Left lung (tissue), 10 donors: ENCODE measurements around the gene P2RY14. TPM values are rescaled to one million over a fixed set of nuclear protein-coding genes. Genes with fewer than 3 reads are reported as not detected.
A peak's percentile ranks its signal among the peaks of the same experiment; 100 is the strongest.

ENCODE experiments used
- ATAC-seq: fragments of 200-7000 bp; cut with Tn5 transposase; one replicate; pipeline ENCODE4 v1.9.1; 2020; ENCODE audit warnings: moderate library complexity
- DNase-seq, 4 donors: peaks; one replicate each; pipeline ENCODE4 v3.0.0-alpha.2; 2013 to 2020
- H3K27ac ChIP-seq, 2 donors: fragments of 200-600 bp; sonication (generic) in 1 of 2; one replicate each; pipeline versions ENCODE4 v1.5.0 to v1.8.0; 2020 to 2021
- H3K27me3 ChIP-seq, 2 donors: fragments of 200-600 bp; sonication (generic) in 1 of 2; one replicate each; pipeline versions ENCODE4 v1.5.0 to v1.8.0; 2020 to 2021
- H3K36me3 ChIP-seq, 2 donors: fragments of 200-600 bp; sonication (generic) in 1 of 2; one replicate each; pipeline versions ENCODE4 v1.5.0 to v1.8.0; 2020 to 2021
- H3K4me1 ChIP-seq, 2 donors: fragments of 200-600 bp; one replicate each; pipeline ENCODE4 v1.8.0; 2021
- H3K4me3 ChIP-seq, 2 donors: fragments of 200-600 bp; sonication (generic) in 1 of 2; one replicate each; pipeline versions ENCODE4 v1.5.0 to v1.8.0; 2020 to 2021; ENCODE audit warnings: mild to moderate bottlenecking in 1 of 2
- H3K9me3 ChIP-seq, 2 donors: fragments of 200-600 bp; sonication (generic) in 1 of 2; one replicate each; pipeline versions ENCODE4 v1.5.0 to v1.8.0; 2020 to 2021
- intact Hi-C, 2 donors: fragments of 100-400 bp; cut with DNase I; formaldehyde crosslinking; loops; one replicate each; pipeline versions ENCODE4 v1.11.2 to v1.14.2; 2022
- polyA plus RNA-seq, 6 donors: library from polyadenylated mRNA; unstranded; fragments of 120-200 nt; gene quantifications; one replicate each; pipeline ENCODE4 v1.2.1, GENCODE V29; 2013; ENCODE audit not compliant: insufficient read length in 6 of 6
- total RNA-seq, 2 donors: library from RNA; stranded (reverse); fragmentation: NEBNext Ultra II Directional; extraction: Animal tissue kit (Norgen Biotek cat#: 25700); gene quantifications; one replicate each; pipeline ENCODE4 v1.2.1, GENCODE V29; 2021
- TF ChIP-seq, protein P1 (sequence below), 2 donors: fragments of 200-600 bp; sonication (generic) in 1 of 2; IDR thresholded peaks; one replicate each; pipeline versions ENCODE4 v1.5.0 to v1.8.0; 2021; ENCODE audit warnings: antibody characterized with exemption in 2 of 2
- donor health status: DM: no; HTN: yes; CAD: no.
- donor health status: DM: no; HTN: no; CAD: no.

The P2RY14 gene
- total and polyA plus RNA-seq, 8 donors: 2.4 to 6.4 (median 4.3) TPM

DNA sequence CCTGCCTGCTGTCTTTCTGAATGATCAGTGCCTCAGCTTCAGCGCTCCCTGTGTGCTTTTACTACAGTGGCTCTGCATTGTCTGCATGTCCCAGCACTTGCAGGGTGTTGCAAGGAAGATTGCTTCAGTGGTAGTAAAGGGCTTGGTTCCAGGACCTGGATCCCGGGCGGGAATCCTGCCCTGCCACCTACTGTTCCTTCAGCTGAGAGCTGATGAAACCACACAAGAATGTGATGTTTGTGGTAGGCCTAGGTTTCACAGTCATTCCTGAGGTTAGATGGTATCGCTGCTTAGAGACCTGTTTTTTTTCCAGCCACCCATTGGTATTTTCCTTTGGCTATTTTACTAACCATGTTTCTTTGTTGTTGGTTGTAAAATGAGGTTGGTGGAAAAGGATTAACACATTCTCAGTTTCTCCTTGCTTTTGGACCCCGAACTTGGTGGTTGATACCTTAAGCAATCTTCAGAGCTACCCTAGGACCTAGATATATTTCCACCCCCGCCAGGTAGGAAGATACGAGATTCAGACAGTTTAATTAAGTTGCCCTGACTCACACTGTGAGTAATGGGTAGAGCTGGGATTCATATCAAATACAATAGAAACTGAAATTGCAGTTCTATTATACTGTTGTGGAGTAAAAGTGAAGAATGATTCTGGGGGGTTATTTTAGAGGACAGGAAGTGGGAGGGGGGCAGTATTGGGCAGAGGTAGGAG is 26.9 kb upstream of the P2RY14 start:
- TF ChIP-seq, protein P1, sequence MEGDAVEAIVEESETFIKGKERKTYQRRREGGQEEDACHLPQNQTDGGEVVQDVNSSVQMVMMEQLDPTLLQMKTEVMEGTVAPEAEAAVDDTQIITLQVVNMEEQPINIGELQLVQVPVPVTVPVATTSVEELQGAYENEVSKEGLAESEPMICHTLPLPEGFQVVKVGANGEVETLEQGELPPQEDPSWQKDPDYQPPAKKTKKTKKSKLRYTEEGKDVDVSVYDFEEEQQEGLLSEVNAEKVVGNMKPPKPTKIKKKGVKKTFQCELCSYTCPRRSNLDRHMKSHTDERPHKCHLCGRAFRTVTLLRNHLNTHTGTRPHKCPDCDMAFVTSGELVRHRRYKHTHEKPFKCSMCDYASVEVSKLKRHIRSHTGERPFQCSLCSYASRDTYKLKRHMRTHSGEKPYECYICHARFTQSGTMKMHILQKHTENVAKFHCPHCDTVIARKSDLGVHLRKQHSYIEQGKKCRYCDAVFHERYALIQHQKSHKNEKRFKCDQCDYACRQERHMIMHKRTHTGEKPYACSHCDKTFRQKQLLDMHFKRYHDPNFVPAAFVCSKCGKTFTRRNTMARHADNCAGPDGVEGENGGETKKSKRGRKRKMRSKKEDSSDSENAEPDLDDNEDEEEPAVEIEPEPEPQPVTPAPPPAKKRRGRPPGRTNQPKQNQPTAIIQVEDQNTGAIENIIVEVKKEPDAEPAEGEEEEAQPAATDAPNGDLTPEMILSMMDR (IDR thresholded peaks at IDR 0.05): no peak
- H3K27ac ChIP-seq: no peak overlapping the region
- peaks cover 0 to 2% of the 10 kb centered on the region in 2 donors for H3K4me1 ChIP-seq
- no peaks in the 10 kb centered on the region for H3K36me3 ChIP-seq
- no peaks in the 10 kb centered on the region for H3K9me3 ChIP-seq
- intact Hi-C loops: no loop called here
- ATAC-seq: peak; percentile 96
- no peaks in the 10 kb centered on the region for H3K27me3 ChIP-seq
- H3K4me3 ChIP-seq: no peak overlapping the region
- DNase-seq: peak in 2 of 4 donors; percentile 43 to 44

DNA sequence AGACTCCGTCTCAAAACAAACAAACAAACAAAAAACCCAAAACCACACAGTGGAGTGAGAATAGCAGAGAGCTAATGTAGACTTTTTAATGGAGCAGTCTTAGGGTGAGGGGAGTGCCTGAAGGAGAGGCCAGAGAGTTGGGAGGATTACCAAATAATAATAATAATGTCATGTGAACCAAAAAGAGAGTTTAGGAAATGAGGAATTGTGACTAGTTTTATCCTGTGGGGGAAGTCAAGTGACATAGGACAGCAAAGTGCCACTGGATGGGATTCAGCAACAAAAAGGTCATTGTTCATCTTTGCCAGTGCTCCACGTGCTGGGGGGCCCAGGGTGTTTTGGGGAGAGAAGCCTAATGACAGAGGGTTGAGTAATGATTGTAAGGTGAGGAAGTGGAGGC is 25.4 kb upstream of the P2RY14 start:
- DNase-seq (no peak), ATAC-seq (no peak)
- intact Hi-C loops: no loop called here
- no peaks in the 10 kb centered on the region for H3K9me3 ChIP-seq
- no peaks in the 10 kb centered on the region for H3K36me3 ChIP-seq
- H3K27me3 ChIP-seq: no peaks in the 10 kb centered on the region
- peaks cover 0 to 2% of the 10 kb centered on the region in 2 donors for H3K4me1 ChIP-seq
- TF ChIP-seq, protein P1 (IDR thresholded peaks at IDR 0.05): no peak
- H3K27ac ChIP-seq: no peak overlapping the region
- H3K4me3 ChIP-seq: no peak overlapping the region

DNA sequence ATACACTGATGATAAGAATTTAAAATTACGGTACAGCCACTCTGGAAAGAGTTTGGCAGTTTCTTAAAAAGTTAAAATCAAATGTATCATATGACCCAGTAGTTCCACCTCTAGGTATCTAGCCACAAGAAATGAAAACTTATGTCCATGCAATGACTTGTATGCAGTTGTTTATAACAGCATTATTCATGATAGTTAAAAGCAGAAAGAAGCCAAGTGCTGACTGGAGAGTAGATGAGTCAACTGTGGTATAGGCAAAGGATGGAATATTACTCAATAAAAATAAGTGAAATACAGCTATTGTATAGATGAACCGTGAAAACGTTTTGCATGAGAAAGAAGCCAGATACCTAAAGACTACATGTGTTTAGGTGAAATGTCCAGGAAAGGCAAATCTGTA is 23.4 kb upstream of the P2RY14 start:
- TF ChIP-seq, protein P1 (IDR thresholded peaks at IDR 0.05): no peak
- peaks cover 0 to 2% of the 10 kb centered on the region in 2 donors for H3K4me1 ChIP-seq
- no peak overlapping the region for H3K4me3 ChIP-seq
- H3K9me3 ChIP-seq: no peaks in the 10 kb centered on the region
- intact Hi-C loops: no loop called here
- no peak overlapping the region for H3K27ac ChIP-seq
- no peak for ATAC-seq
- no peaks in the 10 kb centered on the region for H3K36me3 ChIP-seq
- DNase-seq: no peak
- no peaks in the 10 kb centered on the region for H3K27me3 ChIP-seq

DNA sequence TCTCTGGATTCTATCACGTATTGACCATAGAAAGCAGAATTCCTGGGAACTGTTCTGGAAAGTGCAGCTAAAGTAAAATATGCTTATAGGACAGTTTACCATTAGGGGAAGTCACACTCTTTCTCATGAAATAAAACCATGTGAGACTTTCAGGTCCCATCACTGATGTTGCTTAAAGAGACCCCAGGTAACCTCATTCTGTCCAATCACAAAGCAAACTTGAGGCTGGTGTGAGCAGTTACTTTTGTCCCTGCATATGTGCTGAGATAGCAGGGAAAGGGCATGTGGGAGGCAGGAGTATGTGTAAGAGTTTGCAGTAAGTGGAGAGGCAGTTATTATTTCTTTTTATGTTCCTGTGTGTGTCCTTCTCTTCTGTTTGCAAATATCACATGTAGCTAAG is 22.2 kb upstream of the P2RY14 start:
- ATAC-seq (no peak), DNase-seq (no peak)
- Histone ChIP-seq H3K9me3 (no peaks in the 10 kb centered on the region), H3K27me3 (no peaks in the 10 kb centered on the region), H3K27ac (no peak overlapping the region), H3K36me3 (no peaks in the 10 kb centered on the region), H3K4me3 (no peak overlapping the region), H3K4me1 (peaks cover 0 to 2% of the 10 kb centered on the region in 2 donors)
- TF ChIP-seq, protein P1 (IDR thresholded peaks at IDR 0.05): no peak
- intact Hi-C loops: no loop called here

DNA sequence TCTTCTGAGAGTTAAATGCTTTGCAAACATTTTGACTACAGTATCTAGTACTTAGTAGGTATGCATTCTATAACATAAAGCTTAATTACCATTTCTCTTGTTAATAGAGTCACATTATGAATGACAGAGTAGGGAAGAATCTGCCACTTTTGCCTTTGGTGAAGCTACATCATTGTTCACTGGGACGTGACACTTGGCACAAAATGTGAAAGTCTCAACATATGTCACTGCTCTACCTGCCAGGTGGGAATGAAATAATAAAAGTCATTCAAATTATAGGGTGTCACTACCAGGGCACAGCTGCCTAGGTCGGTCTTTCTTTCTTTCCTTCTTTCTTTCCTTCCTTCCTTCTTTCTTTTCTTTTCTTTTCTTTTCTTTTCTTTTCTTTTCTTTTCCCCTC is 20.7 kb upstream of the P2RY14 start:
- intact Hi-C loops: no loop called here
- Histone ChIP-seq H3K27me3 (no peaks in the 10 kb centered on the region), H3K4me3 (no peak overlapping the region), H3K27ac (no peak overlapping the region), H3K36me3 (no peaks in the 10 kb centered on the region), H3K9me3 (no peaks in the 10 kb centered on the region), H3K4me1 (no peaks in the 10 kb centered on the region)
- no peak for DNase-seq
- TF ChIP-seq, protein P1 (IDR thresholded peaks at IDR 0.05): no peak
- ATAC-seq: no peak
